Measurements from ENCODE around the gene SLIT3.

The SLIT3 gene

GRCh38 chr5:169298193-169298592 lies 2.7 kb downstream of the SLIT3 start:
- no peak for DNase-seq

- no peak for DNase-seq
Measured at GRCh38 chr5:169296419-169297143, 4.4 kb downstream of the SLIT3 start.

- DNase-seq: no peak
Measured at GRCh38 chr5:169295306-169295705, 5.6 kb downstream of the SLIT3 start.

- DNase-seq: no peak
Measured at GRCh38 chr5:169294621-169295020, 6.3 kb downstream of the SLIT3 start.

GRCh38 chr5:169291877-169292276 lies 9.1 kb downstream of the SLIT3 start:
- no peak for DNase-seq

- DNase-seq: no peak
Measured at GRCh38 chr5:169290895-169291294, 10.0 kb downstream of the SLIT3 start.

GRCh38 chr5:169289520-169289919 lies 11.4 kb downstream of the SLIT3 start:
- no peak for DNase-seq

- DNase-seq: no peak
Measured at GRCh38 chr5:169288066-169288930, 12.6 kb downstream of the SLIT3 start.

GRCh38 chr5:169287529-169287928 lies 13.4 kb downstream of the SLIT3 start:
- no peak for DNase-seq

GRCh38 chr5:169286572-169287300 lies 14.2 kb downstream of the SLIT3 start:
- no peak for DNase-seq

- no peak for DNase-seq
Measured at GRCh38 chr5:169283887-169284286, 17.1 kb downstream of the SLIT3 start.

- no peak for DNase-seq
Measured at GRCh38 chr5:169281625-169282024, 19.3 kb downstream of the SLIT3 start.

- DNase-seq: no peak
Measured at GRCh38 chr5:169280696-169281095, 20.2 kb downstream of the SLIT3 start.

- no peak for DNase-seq
Measured at GRCh38 chr5:169280286-169280685, 20.7 kb downstream of the SLIT3 start.

GRCh38 chr5:169279125-169279524 lies 21.8 kb downstream of the SLIT3 start:
- DNase-seq: no peak

GRCh38 chr5:169273881-169274280 lies 27.1 kb downstream of the SLIT3 start:
- no peak for DNase-seq

- DNase-seq: no peak
Measured at GRCh38 chr5:169273451-169273850, 27.5 kb downstream of the SLIT3 start.

GRCh38 chr5:169272731-169273427 lies 28.1 kb downstream of the SLIT3 start:
- no peak for DNase-seq

GRCh38 chr5:169272111-169272510 lies 28.8 kb downstream of the SLIT3 start:
- no peak for DNase-seq

GRCh38 chr5:169270827-169271226 lies 30.1 kb downstream of the SLIT3 start:
- no peak for DNase-seq

GRCh38 chr5:169268019-169268418 lies 32.9 kb downstream of the SLIT3 start:
- no peak for DNase-seq

- no peak for DNase-seq
Measured at GRCh38 chr5:169265888-169266287, 35.1 kb downstream of the SLIT3 start.

- DNase-seq: no peak
Measured at GRCh38 chr5:169263591-169263990, 37.3 kb downstream of the SLIT3 start.

All from NK-92 treated with Interleukin-12 subunit alpha and Interleukin-12 subunit beta, amount 100 ng/mL, for 24 hours (cell line).